ENCODE data around the gene SRPRB.

SRPRB gene

GRCh38 chr3:133781570-133781969 lies 24.0 kb upstream of the SRPRB start:
- Histone ChIP-seq H3K9me3 (ENCODE audit: control insufficient read depth, low read depth, low read length) (no peaks in the 10 kb centered on the region), H3K27me3 (ENCODE audit: control insufficient read depth, insufficient read depth, low read length) (no peaks in the 10 kb centered on the region), H3K4me3 (ENCODE audit: low read length) (no peak overlapping the region), H3K27ac (ENCODE audit: low read length) (no peak overlapping the region), H3K9ac (ENCODE audit: low read length) (no peak overlapping the region), H3K36me3 (ENCODE audit: control insufficient read depth, low read depth, low read length) (no peaks in the 10 kb centered on the region), H3K4me1 (ENCODE audit: control insufficient read depth, low read depth, low read length) (peaks cover 3% of the 10 kb centered on the region)

- Histone ChIP-seq H3K27me3 (ENCODE audit: control insufficient read depth, insufficient read depth, low read length) (no peaks in the 10 kb centered on the region), H3K36me3 (ENCODE audit: control insufficient read depth, low read depth, low read length) (no peaks in the 10 kb centered on the region), H3K9ac (ENCODE audit: low read length) (no peak overlapping the region)
Observed at GRCh38 chr3:133782454-133782853, 23.2 kb upstream of the SRPRB start.

GRCh38 chr3:133783762-133784161 lies 21.9 kb upstream of the SRPRB start:
- H3K27ac ChIP-seq (ENCODE audit: low read length), result no peak overlapping the region
- H3K4me3 ChIP-seq (ENCODE audit: low read length), result no peak overlapping the region
- no peak overlapping the region for H3K9ac ChIP-seq (ENCODE audit: low read length)
- no peaks in the 10 kb centered on the region for H3K4me1 ChIP-seq (ENCODE audit: control insufficient read depth, low read depth, low read length)
- no peaks in the 10 kb centered on the region for H3K36me3 ChIP-seq (ENCODE audit: control insufficient read depth, low read depth, low read length)
- H3K27me3 ChIP-seq (ENCODE audit: control insufficient read depth, insufficient read depth, low read length), result no peaks in the 10 kb centered on the region
- no peaks in the 10 kb centered on the region for H3K9me3 ChIP-seq (ENCODE audit: control insufficient read depth, low read depth, low read length)

More at GRCh38 chr3:133782454-133782853, 23.2 kb upstream of the SRPRB start:
- Histone ChIP-seq H3K27ac (ENCODE audit: low read length) (no peak overlapping the region), H3K4me3 (ENCODE audit: low read length) (no peak overlapping the region), H3K9me3 (ENCODE audit: control insufficient read depth, low read depth, low read length) (no peaks in the 10 kb centered on the region), H3K4me1 (ENCODE audit: control insufficient read depth, low read depth, low read length) (peaks cover 3% of the 10 kb centered on the region)

- Histone ChIP-seq H3K4me3 (ENCODE audit: low read length) (no peak overlapping the region), H3K27me3 (ENCODE audit: control insufficient read depth, insufficient read depth, low read length) (no peaks in the 10 kb centered on the region), H3K9me3 (ENCODE audit: control insufficient read depth, low read depth, low read length) (peaks cover 20% of the 10 kb centered on the region)
Observed at GRCh38 chr3:133788024-133788423, 17.6 kb upstream of the SRPRB start.

GRCh38 chr3:133792171-133792763 lies 13.3 kb upstream of the SRPRB start:
- Histone ChIP-seq H3K4me3 (ENCODE audit: low read length) (no peak overlapping the region), H3K9ac (ENCODE audit: low read length) (no peak overlapping the region), H3K4me1 (ENCODE audit: control insufficient read depth, low read depth, low read length) (no peaks in the 10 kb centered on the region), H3K27ac (ENCODE audit: low read length) (no peak overlapping the region), H3K27me3 (ENCODE audit: control insufficient read depth, insufficient read depth, low read length) (no peaks in the 10 kb centered on the region), H3K9me3 (ENCODE audit: control insufficient read depth, low read depth, low read length) (peaks cover 25% of the 10 kb centered on the region), H3K36me3 (ENCODE audit: control insufficient read depth, low read depth, low read length) (no peaks in the 10 kb centered on the region)

More at GRCh38 chr3:133788024-133788423, 17.6 kb upstream of the SRPRB start:
- Histone ChIP-seq H3K9ac (ENCODE audit: low read length) (no peak overlapping the region), H3K4me1 (ENCODE audit: control insufficient read depth, low read depth, low read length) (no peaks in the 10 kb centered on the region), H3K36me3 (ENCODE audit: control insufficient read depth, low read depth, low read length) (no peaks in the 10 kb centered on the region), H3K27ac (ENCODE audit: low read length) (no peak overlapping the region)

GRCh38 chr3:133797396-133798105 lies 8.1 kb upstream of the SRPRB start:
- peaks cover 9% of the 10 kb centered on the region for H3K9me3 ChIP-seq (ENCODE audit: control insufficient read depth, low read depth, low read length)

GRCh38 chr3:133799794-133800585 lies 5.6 kb upstream of the SRPRB start:
- H3K27ac ChIP-seq (ENCODE audit: low read length), result no peak overlapping the region
- H3K9me3 ChIP-seq (ENCODE audit: control insufficient read depth, low read depth, low read length), result peaks cover 3% of the 10 kb centered on the region

More at GRCh38 chr3:133797396-133798105, 8.1 kb upstream of the SRPRB start:
- Histone ChIP-seq H3K36me3 (ENCODE audit: control insufficient read depth, low read depth, low read length) (no peaks in the 10 kb centered on the region), H3K27ac (ENCODE audit: low read length) (no peak overlapping the region), H3K27me3 (ENCODE audit: control insufficient read depth, insufficient read depth, low read length) (no peaks in the 10 kb centered on the region), H3K4me3 (ENCODE audit: low read length) (no peak overlapping the region), H3K9ac (ENCODE audit: low read length) (no peak overlapping the region), H3K4me1 (ENCODE audit: control insufficient read depth, low read depth, low read length) (no peaks in the 10 kb centered on the region)

GRCh38 chr3:133803469-133803868 lies 2.1 kb upstream of the SRPRB start:
- Histone ChIP-seq H3K9me3 (ENCODE audit: control insufficient read depth, low read depth, low read length) (no peaks in the 10 kb centered on the region), H3K36me3 (ENCODE audit: control insufficient read depth, low read depth, low read length) (peaks cover 8% of the 10 kb centered on the region), H3K4me3 (ENCODE audit: low read length) (no peak overlapping the region), H3K4me1 (ENCODE audit: control insufficient read depth, low read depth, low read length) (peaks cover 8% of the 10 kb centered on the region), H3K27me3 (ENCODE audit: control insufficient read depth, insufficient read depth, low read length) (no peaks in the 10 kb centered on the region), H3K9ac (ENCODE audit: low read length) (no peak overlapping the region), H3K27ac (ENCODE audit: low read length) (no peak overlapping the region)

More at GRCh38 chr3:133799794-133800585, 5.6 kb upstream of the SRPRB start:
- Histone ChIP-seq H3K36me3 (ENCODE audit: control insufficient read depth, low read depth, low read length) (no peaks in the 10 kb centered on the region), H3K27me3 (ENCODE audit: control insufficient read depth, insufficient read depth, low read length) (no peaks in the 10 kb centered on the region), H3K4me1 (ENCODE audit: control insufficient read depth, low read depth, low read length) (peaks cover under 1% of the 10 kb centered on the region), H3K4me3 (ENCODE audit: low read length) (no peak overlapping the region), H3K9ac (ENCODE audit: low read length) (no peak overlapping the region)

- Histone ChIP-seq H3K4me3 (ENCODE audit: low read length) (peak overlapping the region; percentile 87), H3K9me3 (ENCODE audit: control insufficient read depth, low read depth, low read length) (no peaks in the 10 kb centered on the region), H3K27me3 (ENCODE audit: control insufficient read depth, insufficient read depth, low read length) (no peaks in the 10 kb centered on the region), H3K4me1 (ENCODE audit: control insufficient read depth, low read depth, low read length) (peaks cover 8% of the 10 kb centered on the region), H3K36me3 (ENCODE audit: control insufficient read depth, low read depth, low read length) (peaks cover 14% of the 10 kb centered on the region), H3K27ac (ENCODE audit: low read length) (no peak overlapping the region), H3K9ac (ENCODE audit: low read length) (no peak overlapping the region)
Observed at GRCh38 chr3:133804896-133805295, 719 bp upstream of the SRPRB start.

GRCh38 chr3:133805384-133805701 lies 272 bp upstream of the SRPRB start:
- H3K4me1 ChIP-seq (ENCODE audit: control insufficient read depth, low read depth, low read length), result peaks cover 8% of the 10 kb centered on the region
- H3K9ac ChIP-seq (ENCODE audit: low read length), result no peak overlapping the region
- H3K9me3 ChIP-seq (ENCODE audit: control insufficient read depth, low read depth, low read length), result no peaks in the 10 kb centered on the region
- peak overlapping the region; percentile 87 for H3K4me3 ChIP-seq (ENCODE audit: low read length)
- H3K27ac ChIP-seq (ENCODE audit: low read length), result no peak overlapping the region
- no peaks in the 10 kb centered on the region for H3K27me3 ChIP-seq (ENCODE audit: control insufficient read depth, insufficient read depth, low read length)
- H3K36me3 ChIP-seq (ENCODE audit: control insufficient read depth, low read depth, low read length), result peaks cover 19% of the 10 kb centered on the region

- H3K4me3 ChIP-seq (ENCODE audit: low read length), result no peak overlapping the region
- peaks cover 72% of the 10 kb centered on the region for H3K36me3 ChIP-seq (ENCODE audit: control insufficient read depth, low read depth, low read length)
- H3K4me1 ChIP-seq (ENCODE audit: control insufficient read depth, low read depth, low read length), result no peaks in the 10 kb centered on the region
- H3K9ac ChIP-seq (ENCODE audit: low read length), result no peak overlapping the region
- H3K9me3 ChIP-seq (ENCODE audit: control insufficient read depth, low read depth, low read length), result no peaks in the 10 kb centered on the region
- H3K27ac ChIP-seq (ENCODE audit: low read length), result no peak overlapping the region
- H3K27me3 ChIP-seq (ENCODE audit: control insufficient read depth, insufficient read depth, low read length), result no peaks in the 10 kb centered on the region
Observed at GRCh38 chr3:133812872-133813271, 7.3 kb downstream of the SRPRB start.

Measured in iPS-18a (cell line).